Measurements from ENCODE around the gene CINP.

CINP gene

GRCh38 chr14:102362545-102363181 lies at the start of gene CINP, which contains the start of gene TECPR2:
Gene CINP, minus strand, starts transcription at chr14:102362890. Its CDS starts 39 bp downstream, at chr14:102362851.
Gene TECPR2, plus strand, starts transcription at chr14:102362941. Its CDS starts 13,781 bp downstream, at chr14:102376722.
- peak; percentile 98 for DNase-seq

GRCh38 chr14:102408724-102409123 lies 46.0 kb upstream of the CINP start:
- DNase-seq: no peak

- DNase-seq: no peak
Measured at GRCh38 chr14:102407258-102407657, 44.6 kb upstream of the CINP start.

GRCh38 chr14:102403028-102403427 lies 40.3 kb upstream of the CINP start:
- no peak for DNase-seq

- no peak for DNase-seq
Measured at GRCh38 chr14:102396521-102396920, 33.8 kb upstream of the CINP start.

- DNase-seq: no peak
Measured at GRCh38 chr14:102394717-102395375, 32.2 kb upstream of the CINP start.

GRCh38 chr14:102392506-102392905 lies 29.8 kb upstream of the CINP start:
- DNase-seq: no peak

GRCh38 chr14:102390064-102390855 lies 27.6 kb upstream of the CINP start:
- DNase-seq: no peak

GRCh38 chr14:102389246-102389645 lies 26.6 kb upstream of the CINP start:
- DNase-seq: peak; percentile 82

GRCh38 chr14:102387086-102387485 lies 24.4 kb upstream of the CINP start:
- no peak for DNase-seq

- DNase-seq: no peak
Measured at GRCh38 chr14:102378830-102379229, 16.1 kb upstream of the CINP start.

GRCh38 chr14:102377696-102378095 lies 15.0 kb upstream of the CINP start:
- no peak for DNase-seq

GRCh38 chr14:102375119-102375518 lies 12.4 kb upstream of the CINP start:
- DNase-seq: peak; percentile 23

- DNase-seq: no peak
Measured at GRCh38 chr14:102374264-102374663, 11.6 kb upstream of the CINP start.

- DNase-seq: no peak
Measured at GRCh38 chr14:102373110-102373509, 10.4 kb upstream of the CINP start.

- no peak for DNase-seq
Measured at GRCh38 chr14:102371361-102371760, 8.7 kb upstream of the CINP start.

- peak; percentile 89 for DNase-seq
Measured at GRCh38 chr14:102370305-102370809, 7.7 kb upstream of the CINP start.

GRCh38 chr14:102363182-102363943 lies 673 bp upstream of the CINP start:
- DNase-seq: peak; percentile 26

GRCh38 chr14:102362084-102362483 lies 606 bp downstream of the CINP start:
- DNase-seq: peak; percentile 88

- DNase-seq: no peak
Measured at GRCh38 chr14:102360388-102360787, 2.3 kb downstream of the CINP start.

- DNase-seq: no peak
Measured at GRCh38 chr14:102359341-102359740, 3.3 kb downstream of the CINP start.

GRCh38 chr14:102356280-102356679 lies 6.4 kb downstream of the CINP start:
- DNase-seq: no peak

- no peak for DNase-seq
Measured at GRCh38 chr14:102353126-102353619, 9.5 kb downstream of the CINP start.
